Keratinocyte (primary cell): ENCODE measurements around the gene MTPN. TPM values are rescaled to one million over a fixed set of nuclear protein-coding genes. Genes with fewer than 3 reads are reported as not detected.

Experiments used
- DNase-seq: peaks from one replicate; pipeline ENCODE4 v3.0.0-alpha.2; 2011; ENCODE audit warnings: low read depth, missing footprints, low spot score
- FAIRE-seq: peaks from 2 replicates; lab custom pipeline; 2011; peaks lifted over from hg19 to GRCh38; lab: Jason Lieb, UNC
- H2AFZ ChIP-seq: 2 replicates; pipeline ENCODE4 v1.6.0; 2012; ENCODE audit warnings: low read length, control low read depth, inconsistent platforms; ENCODE audit not compliant: control insufficient read depth
- H3K27ac ChIP-seq: 2 replicates; pipeline ENCODE4 v1.5.1; 2011; ENCODE audit warnings: low read length; ENCODE audit not compliant: control insufficient read depth, insufficient read depth
- H3K27me3 ChIP-seq: 3 replicates; pipeline ENCODE4 v1.6.0; 2011; ENCODE audit warnings: low read length; ENCODE audit not compliant: control insufficient read depth, insufficient read depth; ENCODE audit errors: extremely low read depth
- H3K36me3 ChIP-seq, 2 experiments: 2 replicates in 1 of 2; 3 replicates in 1 of 2; pipeline ENCODE4 v1.5.1; 2011; ENCODE audit warnings: low read length in 2 of 2, mild to moderate bottlenecking in 1 of 2; ENCODE audit not compliant: control insufficient read depth in 2 of 2, insufficient read depth in 2 of 2; ENCODE audit errors: extremely low read depth in 1 of 2
- H3K4me1 ChIP-seq: 3 replicates; pipeline ENCODE4 v1.5.1; 2011; ENCODE audit warnings: low read length; ENCODE audit not compliant: control insufficient read depth, insufficient read depth; ENCODE audit errors: extremely low read depth
- H3K4me2 ChIP-seq: 3 replicates; pipeline ENCODE4 v1.6.0; 2011; ENCODE audit warnings: low read depth, low read length; ENCODE audit not compliant: control insufficient read depth, insufficient read depth; ENCODE audit errors: extremely low read depth
- H3K4me3 ChIP-seq, 3 experiments: fragments of 200-600 bp in 1 of 3; sonication (generic) in 1 of 3; 2 replicates in 2 of 3; 3 replicates in 1 of 3; pipeline ENCODE4 v1.5.1; 2011 to 2016; ENCODE audit warnings: low read length in 3 of 3, mild to moderate bottlenecking in 3 of 3, control low read depth in 2 of 3, inconsistent platforms in 1 of 3, low read depth in 1 of 3, mixed read lengths in 1 of 3, mixed run types in 1 of 3, moderate library complexity in 1 of 3; ENCODE audit not compliant: control insufficient read depth in 2 of 3, insufficient read depth in 2 of 3; ENCODE audit errors: extremely low read depth in 1 of 3
- H3K79me2 ChIP-seq: 2 replicates; pipeline ENCODE4 v1.6.0; 2012; ENCODE audit warnings: low read length; ENCODE audit not compliant: control insufficient read depth, insufficient read depth
- H3K9ac ChIP-seq: 3 replicates; pipeline ENCODE4 v1.6.0; 2011; ENCODE audit warnings: low read length; ENCODE audit not compliant: control insufficient read depth, insufficient read depth; ENCODE audit errors: extremely low read depth
- H3K9me1 ChIP-seq: 3 replicates; pipeline ENCODE4 v1.6.0; 2011; ENCODE audit warnings: low read length; ENCODE audit not compliant: control insufficient read depth, insufficient read depth; ENCODE audit errors: extremely low read depth
- H3K9me3 ChIP-seq: 2 replicates; pipeline ENCODE4 v1.5.1; 2012; ENCODE audit warnings: low read depth, low read length; ENCODE audit not compliant: control insufficient read depth
- H4K20me1 ChIP-seq: 3 replicates; pipeline ENCODE4 v1.6.0; 2011; ENCODE audit warnings: low read length; ENCODE audit not compliant: control insufficient read depth, insufficient read depth; ENCODE audit errors: extremely low read depth
- EZH2 ChIP-seq: IDR thresholded peaks from one replicate; pipeline ENCODE4 v1.6.1; 2012; ENCODE audit warnings: inconsistent platforms, mild to moderate bottlenecking, low read length, moderate library complexity
- dilution Hi-C: fragments of 300-500 bp; cut with MboI; formaldehyde crosslinking; loops from one replicate; pipeline ENCODE4 v1.7.0; 2020; ENCODE audit warnings: low sequenced_read_pairs; ENCODE audit not compliant: extremely low pct_ligation_motif_present
- polyA plus RNA-seq, 5 experiments: library from polyadenylated mRNA; depleted of rRNA in 3 of 5; stranded (reverse) in 3 of 5; stranded (forward) in 1 of 5; unstranded in 1 of 5; fragments of >200 nt; gene quantifications; 1 replicate in 1 of 5; 2 replicates in 3 of 5; 3 replicates in 1 of 5; pipeline versions ENCODE4 v1.2.1 to v1.2.3, GENCODE V29; 2011 to 2012; ENCODE audit warnings: missing spikeins in 2 of 5, low read depth in 1 of 5, low replicate concordance in 1 of 5
- TF ChIP-seq, protein P1 (sequence below), 3 experiments: IDR thresholded peaks in 1 of 3; conservative IDR thresholded peaks in 1 of 3; optimal IDR thresholded peaks in 1 of 3; 2 replicates in 2 of 3; 3 replicates in 1 of 3; pipeline versions ENCODE3 to v1.5.1; 2011; ENCODE audit warnings: low read length in 3 of 3, mild to moderate bottlenecking in 3 of 3, moderate library complexity in 2 of 3, control low read depth in 1 of 3, inconsistent platforms in 1 of 3; ENCODE audit not compliant: insufficient read depth in 2 of 3; ENCODE audit errors: extremely low read depth in 1 of 3

Gene MTPN
- polyA plus RNA-seq, 1 donor (not counting 4 experiments of a cell fraction or from before 2014, with no cell fraction given), result 151 TPM

DNA sequence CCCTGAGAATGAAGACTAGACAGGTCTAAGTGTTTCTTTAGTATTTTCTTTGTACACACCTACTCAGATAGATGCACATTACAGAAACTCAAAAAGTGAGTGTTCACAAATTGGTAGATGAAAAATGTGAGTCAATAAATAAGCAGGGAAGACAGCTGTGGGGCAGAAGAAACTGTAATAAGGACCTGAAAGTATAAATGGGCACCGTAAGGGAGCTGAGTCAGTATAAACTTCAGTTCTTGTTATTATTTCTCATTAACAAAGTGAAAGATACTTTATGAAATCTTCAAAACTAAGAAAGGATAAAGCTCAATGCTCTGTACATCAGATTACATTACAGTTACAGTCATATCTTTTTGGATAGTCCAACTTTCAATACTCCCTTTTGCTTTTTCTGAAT lies 2.5 kb downstream of the MTPN start:
- Histone ChIP-seq H4K20me1 (no peaks in the 10 kb centered on the region), H3K79me2 (peaks cover 72% of the 10 kb centered on the region), H3K9me1 (no peaks in the 10 kb centered on the region), H3K4me1 (peaks cover 5% of the 10 kb centered on the region), H2AFZ (no peak overlapping the region), H3K4me2 (no peak overlapping the region), H3K4me3 (no peak overlapping the region), H3K9me3 (no peaks in the 10 kb centered on the region), H3K27ac (no peak overlapping the region), H3K36me3 (peaks cover 2 to 6% of the 10 kb centered on the region in 2 experiments), H3K9ac (no peak overlapping the region), H3K27me3 (no peaks in the 10 kb centered on the region)
- dilution Hi-C loops, result no loop called here
- FAIRE-seq (no peak), DNase-seq (no peak)
- TF ChIP-seq, protein P1, sequence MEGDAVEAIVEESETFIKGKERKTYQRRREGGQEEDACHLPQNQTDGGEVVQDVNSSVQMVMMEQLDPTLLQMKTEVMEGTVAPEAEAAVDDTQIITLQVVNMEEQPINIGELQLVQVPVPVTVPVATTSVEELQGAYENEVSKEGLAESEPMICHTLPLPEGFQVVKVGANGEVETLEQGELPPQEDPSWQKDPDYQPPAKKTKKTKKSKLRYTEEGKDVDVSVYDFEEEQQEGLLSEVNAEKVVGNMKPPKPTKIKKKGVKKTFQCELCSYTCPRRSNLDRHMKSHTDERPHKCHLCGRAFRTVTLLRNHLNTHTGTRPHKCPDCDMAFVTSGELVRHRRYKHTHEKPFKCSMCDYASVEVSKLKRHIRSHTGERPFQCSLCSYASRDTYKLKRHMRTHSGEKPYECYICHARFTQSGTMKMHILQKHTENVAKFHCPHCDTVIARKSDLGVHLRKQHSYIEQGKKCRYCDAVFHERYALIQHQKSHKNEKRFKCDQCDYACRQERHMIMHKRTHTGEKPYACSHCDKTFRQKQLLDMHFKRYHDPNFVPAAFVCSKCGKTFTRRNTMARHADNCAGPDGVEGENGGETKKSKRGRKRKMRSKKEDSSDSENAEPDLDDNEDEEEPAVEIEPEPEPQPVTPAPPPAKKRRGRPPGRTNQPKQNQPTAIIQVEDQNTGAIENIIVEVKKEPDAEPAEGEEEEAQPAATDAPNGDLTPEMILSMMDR (optimal IDR thresholded peaks at IDR 0.05 in 1 of 3, IDR thresholded peaks at IDR 0.05 in 1 of 3, conservative IDR thresholded peaks at IDR 0.05 in 1 of 3; ENCODE audit: extremely low read depth in 1 of 3, insufficient read depth in 2 of 3, low read length in 3 of 3), result no peak
- no peak for TF ChIP-seq EZH2

DNA sequence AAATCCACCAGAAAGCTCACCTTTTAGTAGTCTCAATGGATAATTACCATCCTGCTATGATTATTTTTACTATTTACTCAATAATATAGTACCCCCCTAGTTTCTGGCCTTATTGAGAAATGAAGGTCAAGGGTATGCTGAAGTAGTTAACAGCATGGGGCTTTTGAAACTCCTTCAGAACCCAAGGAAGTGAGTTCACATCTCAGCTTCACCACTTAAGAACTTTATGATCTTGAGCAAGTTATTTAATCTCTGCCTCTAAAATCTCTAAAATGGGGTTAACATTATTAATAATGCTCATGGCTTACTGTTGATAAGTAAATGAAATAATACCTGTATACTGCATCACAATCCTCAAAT lies 5.8 kb downstream of the MTPN start:
- no peak overlapping the region for H3K9ac ChIP-seq
- H3K9me1 ChIP-seq, result no peaks in the 10 kb centered on the region
- peaks cover 3% of the 10 kb centered on the region for H4K20me1 ChIP-seq
- no peaks in the 10 kb centered on the region for H3K27me3 ChIP-seq
- DNase-seq, result no peak
- H3K79me2 ChIP-seq, result peaks cover 92% of the 10 kb centered on the region
- H3K4me2 ChIP-seq, result no peak overlapping the region
- H3K36me3 ChIP-seq, result peaks cover 6 to 9% of the 10 kb centered on the region in 2 experiments
- TF ChIP-seq, protein P1 (optimal IDR thresholded peaks at IDR 0.05 in 1 of 3, IDR thresholded peaks at IDR 0.05 in 1 of 3, conservative IDR thresholded peaks at IDR 0.05 in 1 of 3; ENCODE audit: extremely low read depth in 1 of 3, insufficient read depth in 2 of 3, low read length in 3 of 3), result no peak
- no peak for TF ChIP-seq EZH2
- H3K27ac ChIP-seq, result no peak overlapping the region
- no peaks in the 10 kb centered on the region for H3K9me3 ChIP-seq
- no peak overlapping the region for H2AFZ ChIP-seq
- H3K4me3 ChIP-seq, result no peak overlapping the region
- H3K4me1 ChIP-seq, result peaks cover 7% of the 10 kb centered on the region
- dilution Hi-C loops, result no loop called here
- no peak for FAIRE-seq
